GM13977 (cell line): ENCODE results near the gene ALPP.
"Not testable (repeated sequence)": the region's sequence is repeated elsewhere in the genome, so short reads cannot be mapped to it uniquely, and the experiment has no call there.

Experiments
- DNase-seq: peaks from one replicate; pipeline ENCODE4 v3.0.0; 2012; ENCODE audit warnings: low spot score
- in situ Hi-C: fragments of 300-500 bp; cut with MboI; formaldehyde crosslinking; loops from one replicate; pipeline ENCODE4 v1.12.0; 2022; ENCODE audit warnings: low sequenced_read_pairs, low pct_unique_long_range_greater_than_20kb, mixed read lengths, inconsistent platforms; ENCODE audit not compliant: unreplicated experiment
- TF ChIP-seq, protein P1 (sequence below): IDR thresholded peaks from 2 replicates; pipeline ENCODE4 v1.5.1; 2012; ENCODE audit warnings: mild to moderate bottlenecking, control low read depth; ENCODE audit not compliant: insufficient read depth; ENCODE audit errors: extremely low read depth, missing control alignments

ALPP gene

DNA sequence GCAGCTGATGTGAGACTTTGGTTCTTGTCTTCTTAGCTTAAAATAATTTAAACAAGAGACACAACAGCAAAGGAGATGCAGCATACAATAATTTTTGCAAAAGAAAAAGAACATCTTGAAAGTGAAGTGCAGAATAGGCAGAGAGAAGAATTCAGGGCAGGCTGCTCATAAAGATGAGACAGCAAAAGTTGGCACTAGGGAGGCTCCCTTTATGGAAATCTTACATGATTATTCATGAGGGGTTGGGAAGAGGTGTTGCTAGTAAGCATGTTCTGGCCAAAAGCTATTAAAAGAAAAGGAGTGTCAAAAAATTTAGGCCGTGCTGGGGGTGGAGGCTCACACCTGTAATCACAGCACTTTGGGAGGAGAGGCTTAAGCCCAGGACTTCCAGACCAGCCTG lies 4.2 kb upstream of the ALPP start:
- TF ChIP-seq, protein P1, sequence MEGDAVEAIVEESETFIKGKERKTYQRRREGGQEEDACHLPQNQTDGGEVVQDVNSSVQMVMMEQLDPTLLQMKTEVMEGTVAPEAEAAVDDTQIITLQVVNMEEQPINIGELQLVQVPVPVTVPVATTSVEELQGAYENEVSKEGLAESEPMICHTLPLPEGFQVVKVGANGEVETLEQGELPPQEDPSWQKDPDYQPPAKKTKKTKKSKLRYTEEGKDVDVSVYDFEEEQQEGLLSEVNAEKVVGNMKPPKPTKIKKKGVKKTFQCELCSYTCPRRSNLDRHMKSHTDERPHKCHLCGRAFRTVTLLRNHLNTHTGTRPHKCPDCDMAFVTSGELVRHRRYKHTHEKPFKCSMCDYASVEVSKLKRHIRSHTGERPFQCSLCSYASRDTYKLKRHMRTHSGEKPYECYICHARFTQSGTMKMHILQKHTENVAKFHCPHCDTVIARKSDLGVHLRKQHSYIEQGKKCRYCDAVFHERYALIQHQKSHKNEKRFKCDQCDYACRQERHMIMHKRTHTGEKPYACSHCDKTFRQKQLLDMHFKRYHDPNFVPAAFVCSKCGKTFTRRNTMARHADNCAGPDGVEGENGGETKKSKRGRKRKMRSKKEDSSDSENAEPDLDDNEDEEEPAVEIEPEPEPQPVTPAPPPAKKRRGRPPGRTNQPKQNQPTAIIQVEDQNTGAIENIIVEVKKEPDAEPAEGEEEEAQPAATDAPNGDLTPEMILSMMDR = no peak
- in situ Hi-C loops = no loop called here
- DNase-seq = no peak

- no peak for DNase-seq
- in situ Hi-C loops = no loop called here
- TF ChIP-seq, protein P1 = no peak
Measured at GRCh38 chr2:232375164-232375563, 3.4 kb upstream of the ALPP start.

- DNase-seq = no peak
- TF ChIP-seq, protein P1 = no peak
- in situ Hi-C loops = no loop called here
Measured at GRCh38 chr2:232376260-232376659, 2.3 kb upstream of the ALPP start.

DNA sequence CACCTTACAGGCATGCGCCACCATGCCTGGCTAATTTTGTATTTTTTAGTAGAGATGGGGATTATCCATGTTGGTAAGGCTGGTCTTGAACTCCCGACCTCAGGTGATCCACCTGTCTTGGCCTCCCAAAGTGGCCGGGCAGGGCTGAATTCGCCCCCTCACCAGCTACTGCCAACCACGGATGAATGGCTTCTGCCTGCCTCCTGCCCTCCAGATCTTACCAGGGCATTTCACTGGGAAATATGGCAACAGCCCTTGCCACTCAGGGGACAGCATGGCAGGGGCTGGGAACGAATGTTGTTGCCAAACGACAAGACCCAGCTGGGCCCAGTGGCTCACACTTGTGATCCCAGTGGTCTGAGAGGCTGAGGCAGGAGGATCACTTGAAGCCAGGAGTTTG lies 1.8 kb upstream of the ALPP start:
- no peak for DNase-seq
- TF ChIP-seq, protein P1 = no peak
- in situ Hi-C loops = no loop called here

DNA sequence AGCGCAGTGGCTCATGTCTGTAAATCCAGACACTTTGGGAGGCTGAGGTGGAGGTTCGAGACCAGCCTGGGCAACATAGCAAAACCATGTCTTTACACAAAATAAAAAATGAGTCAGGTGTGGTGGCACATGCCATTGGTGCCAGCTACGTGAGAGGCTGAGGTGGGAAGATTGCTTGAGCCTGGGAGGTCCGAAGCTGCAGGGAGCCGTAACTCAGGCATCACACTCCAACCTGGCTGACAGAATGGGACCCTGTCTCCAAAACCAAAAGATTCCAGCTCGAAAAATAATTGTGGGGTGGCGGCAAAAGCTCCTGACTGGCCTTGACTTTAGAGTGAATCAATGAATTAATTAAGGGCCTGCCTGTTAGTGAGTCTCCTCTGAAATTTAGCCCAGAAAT lies 1.2 kb upstream of the ALPP start:
- in situ Hi-C loops = no loop called here
- no peak for DNase-seq
- TF ChIP-seq, protein P1 = no peak

DNA sequence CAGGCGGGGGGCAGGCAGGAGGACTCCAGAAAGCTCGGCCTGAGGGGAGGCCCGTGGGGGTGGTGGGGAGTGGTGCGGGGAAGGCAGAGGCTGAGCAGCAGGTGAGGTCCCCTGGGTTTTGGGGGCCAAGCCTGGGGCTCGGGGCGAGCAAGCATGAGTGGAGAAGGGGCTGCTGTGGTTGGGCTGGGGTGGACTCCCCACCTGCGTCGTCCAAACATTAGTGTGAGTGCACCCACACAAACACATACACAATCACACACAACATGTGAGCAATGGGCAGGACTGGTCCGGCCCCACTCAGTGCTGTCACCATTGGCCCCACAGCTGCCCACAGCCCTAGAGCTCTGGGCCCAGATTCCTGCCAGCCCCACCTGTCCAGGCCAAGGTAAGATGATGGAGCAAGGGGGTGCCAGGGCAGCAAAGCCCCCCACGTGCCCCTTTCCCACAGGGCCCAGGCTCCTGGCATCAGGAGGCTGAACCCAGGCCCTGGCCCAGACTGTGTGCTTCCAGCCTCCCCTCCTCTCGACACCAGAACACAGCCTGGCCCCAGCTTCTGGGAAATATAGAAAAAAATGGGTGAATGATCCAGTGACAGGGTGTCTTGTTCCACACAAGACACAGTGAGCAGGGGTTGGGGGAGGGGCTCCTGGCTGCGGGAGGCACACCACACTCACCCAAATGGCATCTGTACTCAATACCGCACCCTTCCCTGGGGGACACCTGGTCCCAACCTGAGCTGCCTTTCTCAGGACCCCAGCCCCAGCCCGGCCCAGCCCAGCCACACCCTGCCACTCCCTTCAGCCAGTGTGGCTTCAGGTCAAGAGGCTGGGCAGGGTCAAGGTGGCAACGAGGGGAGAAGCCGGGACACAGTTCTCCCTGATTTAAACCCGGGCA lies 463 bp upstream of the ALPP start:
- DNase-seq = no peak
- in situ Hi-C loops = no loop called here
- TF ChIP-seq, protein P1 = no peak

DNA sequence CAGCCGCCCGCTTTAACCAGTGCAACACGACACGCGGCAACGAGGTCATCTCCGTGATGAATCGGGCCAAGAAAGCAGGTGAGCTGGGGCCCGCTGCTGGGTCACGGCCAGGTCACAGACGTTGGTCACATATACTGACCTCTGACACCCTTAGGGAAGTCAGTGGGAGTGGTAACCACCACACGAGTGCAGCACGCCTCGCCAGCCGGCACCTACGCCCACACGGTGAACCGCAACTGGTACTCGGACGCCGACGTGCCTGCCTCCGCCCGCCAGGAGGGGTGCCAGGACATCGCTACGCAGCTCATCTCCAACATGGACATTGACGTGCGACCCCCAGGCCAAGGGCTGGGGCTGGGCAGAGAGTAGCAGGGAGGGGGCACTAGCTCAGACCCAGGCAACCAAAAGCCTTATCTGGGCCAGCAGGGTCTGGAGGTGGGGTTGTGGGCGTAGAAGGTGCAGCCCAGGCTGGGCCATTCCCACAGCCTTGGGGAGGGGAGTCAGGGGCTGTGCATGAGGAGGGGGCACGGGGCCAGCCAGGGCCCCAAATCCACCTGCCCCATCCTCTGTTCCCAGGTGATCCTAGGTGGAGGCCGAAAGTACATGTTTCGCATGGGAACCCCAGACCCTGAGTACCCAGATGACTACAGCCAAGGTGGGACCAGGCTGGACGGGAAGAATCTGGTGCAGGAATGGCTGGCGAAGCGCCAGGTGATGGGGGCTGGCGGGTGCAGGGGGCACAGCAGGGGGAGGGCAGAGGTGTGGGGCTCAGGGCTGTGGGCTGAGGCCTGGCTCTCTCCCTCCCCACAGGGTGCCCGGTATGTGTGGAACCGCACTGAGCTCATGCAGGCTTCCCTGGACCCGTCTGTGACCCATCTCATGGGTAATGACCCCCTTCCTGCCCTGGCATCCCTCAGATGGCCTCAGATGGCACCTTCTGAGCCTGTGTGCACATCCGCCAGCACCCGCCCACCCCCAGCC lies 1.3 kb downstream of the ALPP start:
- in situ Hi-C loops, DNase-seq: not testable (repeated sequence)
